Measurements from ENCODE around the gene SFT2D1. TPM values are rescaled to one million over a fixed set of nuclear protein-coding genes. Genes with fewer than 3 reads are reported as not detected.

SFT2D1 gene
- total RNA-seq, 1 experiment from 2014 or later = 79.6 TPM

- DNase-seq (ENCODE audit: low read depth) = no peak
These were observed 7.5 kb downstream of the SFT2D1 start for GRCh38 chr6:166334878-166335277.

DNA sequence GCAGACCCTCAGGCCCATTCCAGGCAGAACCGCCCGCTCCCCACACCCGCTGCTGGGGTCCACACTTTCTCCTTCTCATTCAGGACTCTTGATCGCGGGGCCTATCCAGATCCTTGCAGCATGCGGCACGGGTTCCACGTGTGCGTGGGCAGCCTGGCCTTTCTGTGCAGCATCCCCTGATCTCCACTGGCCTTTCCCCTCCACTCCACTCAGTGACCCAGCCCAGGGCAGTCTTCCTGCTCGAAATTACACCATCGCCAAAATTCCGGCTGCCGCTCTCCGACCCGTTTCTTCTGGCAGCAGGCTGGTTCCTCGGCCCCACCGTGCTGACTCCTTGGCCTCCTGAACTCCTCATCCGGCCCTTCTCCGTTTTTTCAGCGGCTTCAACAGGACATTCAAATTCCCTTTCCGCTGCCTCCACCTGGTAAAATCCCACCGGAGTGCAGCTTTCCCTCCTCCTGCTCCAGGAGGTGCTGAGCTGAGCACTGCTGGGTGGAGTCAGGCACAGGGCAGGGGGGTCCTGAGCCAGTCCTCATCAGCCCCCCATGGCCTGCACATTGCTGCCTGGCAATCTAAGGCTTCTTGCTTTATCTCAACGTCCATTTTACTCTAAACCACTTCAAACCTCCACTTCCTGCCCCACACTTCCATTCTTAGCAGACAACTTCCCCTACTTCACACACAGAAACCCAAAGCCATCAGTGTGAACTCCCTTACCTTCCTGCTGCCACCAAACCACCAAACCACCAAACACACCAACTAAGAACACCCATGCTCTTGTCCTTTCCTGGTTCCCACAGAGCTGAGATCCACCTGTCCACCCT is 9.0 kb downstream of the SFT2D1 start:
- DNase-seq (ENCODE audit: low read depth) = no peak

GRCh38 chr6:166331503-166332415 is 10.6 kb downstream of the SFT2D1 start:
- DNase-seq (ENCODE audit: low read depth) = no peak

DNA sequence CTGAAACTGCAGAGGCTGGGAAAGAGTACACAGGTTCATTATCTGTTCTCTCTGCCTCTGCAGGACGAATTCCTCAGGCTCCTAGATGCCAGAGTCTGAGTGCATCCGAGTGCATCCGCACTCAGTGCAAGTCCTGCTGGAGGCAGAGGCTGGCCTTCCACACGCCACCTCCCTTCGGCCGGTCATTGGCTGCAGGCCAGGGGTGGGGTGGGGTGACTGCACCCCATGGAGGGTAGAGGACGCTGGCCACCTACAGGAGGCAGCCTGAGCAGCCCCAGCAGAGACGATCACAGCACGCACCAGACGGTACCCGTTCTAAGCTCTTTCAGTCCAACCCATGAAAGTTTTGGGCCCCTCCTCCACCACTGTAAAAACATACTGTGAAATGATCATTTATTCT is 11.7 kb downstream of the SFT2D1 start:
- DNase-seq (ENCODE audit: low read depth) = no peak

GRCh38 chr6:166325383-166326042 is 16.8 kb downstream of the SFT2D1 start:
- no peak for DNase-seq (ENCODE audit: low read depth)

DNA sequence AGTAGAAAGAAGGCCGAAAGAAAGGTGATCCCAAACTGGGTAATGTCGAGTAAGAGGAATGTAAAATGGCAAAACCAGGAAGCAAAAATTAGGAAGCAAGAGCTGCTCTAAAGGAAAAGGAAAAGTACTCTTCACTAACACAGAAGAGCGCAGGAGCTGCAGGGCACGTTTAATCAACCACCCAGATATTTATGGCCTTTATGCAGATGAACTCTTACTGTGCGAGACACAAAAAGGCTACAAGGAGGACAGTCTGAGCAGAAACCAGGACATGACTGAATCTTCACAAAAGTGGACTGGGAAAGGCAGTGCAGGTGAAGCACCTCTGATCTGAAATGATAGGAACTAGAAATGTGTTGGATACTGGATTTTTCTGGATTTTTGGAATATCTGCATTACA is 18.9 kb downstream of the SFT2D1 start:
- DNase-seq (ENCODE audit: low read depth) = no peak

GRCh38 chr6:166318649-166319600 is 23.4 kb downstream of the SFT2D1 start:
- DNase-seq (ENCODE audit: low read depth) = no peak

DNA sequence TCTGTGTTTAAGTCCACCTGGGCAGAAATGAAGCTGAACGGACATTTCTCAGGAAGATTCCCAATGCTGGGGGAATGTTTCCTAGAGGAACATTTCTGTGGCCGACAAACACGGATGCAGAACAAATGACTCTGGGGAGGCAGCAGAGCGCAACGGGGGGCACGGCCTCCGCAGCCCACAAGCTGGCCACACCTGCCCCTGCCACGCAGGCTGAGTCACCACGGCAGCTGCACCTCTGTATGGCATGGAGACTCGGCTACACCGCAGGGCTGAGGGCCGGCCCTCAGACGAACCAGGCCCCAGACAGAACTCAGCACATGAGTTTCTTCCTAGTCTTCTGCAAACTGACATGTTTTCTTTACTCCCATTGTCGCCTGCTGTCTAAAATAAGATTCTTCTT is 24.1 kb downstream of the SFT2D1 start:
- no peak for DNase-seq (ENCODE audit: low read depth)

DNA sequence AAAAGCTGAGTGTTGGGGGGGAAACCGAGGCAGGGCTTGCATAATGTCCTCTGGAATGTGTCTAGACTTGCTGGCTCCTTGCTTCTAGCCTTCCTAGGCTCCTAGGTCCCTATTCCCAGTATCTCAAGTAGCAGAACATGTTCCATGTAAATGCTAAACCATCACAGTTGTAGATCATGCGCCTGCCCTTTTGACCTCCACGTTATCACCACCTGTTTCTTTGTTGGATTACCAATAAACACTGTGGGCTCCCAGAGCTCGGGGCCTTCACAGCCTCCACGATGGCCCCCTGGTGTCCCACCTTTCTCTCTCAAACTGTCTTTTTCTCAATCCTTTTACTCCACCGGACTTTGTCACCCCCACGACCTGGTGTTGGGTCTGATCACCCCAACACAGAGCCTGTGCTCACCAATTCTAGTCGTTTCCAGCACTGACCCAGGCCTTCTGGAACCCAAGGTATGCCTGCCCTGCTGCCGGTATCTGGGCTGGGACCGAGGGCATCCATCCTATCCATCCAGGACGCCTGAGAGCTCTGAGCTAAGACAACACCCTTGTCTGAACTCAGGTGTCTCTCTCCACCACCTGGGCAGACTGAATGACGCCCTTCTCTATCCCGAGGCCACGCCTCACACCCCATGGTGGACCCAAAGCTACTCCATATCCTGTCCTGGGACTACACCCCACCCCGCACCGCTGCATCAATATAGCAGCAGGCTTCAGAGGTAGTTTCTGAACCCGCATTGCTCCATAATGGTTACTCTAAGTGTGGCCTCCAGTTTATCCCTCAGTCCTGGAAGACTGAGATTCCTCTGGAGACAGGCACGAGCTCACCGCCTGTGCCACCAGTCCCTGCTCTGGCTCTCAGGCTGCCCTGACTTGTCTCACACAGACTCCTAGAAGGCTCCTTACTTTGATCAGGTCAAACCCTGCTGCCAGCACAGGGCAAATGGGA is 24.8 kb downstream of the SFT2D1 start:
- no peak for DNase-seq (ENCODE audit: low read depth)

DNA sequence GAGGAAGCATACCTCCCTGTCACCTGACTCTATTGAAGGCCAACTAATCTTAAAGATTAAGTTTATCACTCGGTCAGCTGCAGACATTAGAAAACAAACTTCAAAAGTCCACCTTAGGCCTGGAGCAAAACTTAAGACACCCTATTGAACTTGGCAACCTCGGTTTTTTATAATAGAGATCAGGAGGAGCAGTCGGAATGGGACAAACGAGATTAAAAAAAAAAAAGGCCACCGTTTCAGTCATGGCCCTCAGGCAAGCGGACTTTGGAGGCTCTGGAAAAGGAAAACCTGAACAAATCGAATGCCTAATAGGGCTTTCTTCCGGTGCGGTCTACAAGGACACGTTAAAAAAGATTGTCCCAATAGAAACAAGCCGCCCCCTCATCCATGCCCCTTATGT is 26.9 kb downstream of the SFT2D1 start:
- no peak for DNase-seq (ENCODE audit: low read depth)

GRCh38 chr6:166314454-166314853 is 27.9 kb downstream of the SFT2D1 start:
- DNase-seq (ENCODE audit: low read depth) = no peak

GRCh38 chr6:166313255-166314070 is 28.9 kb downstream of the SFT2D1 start:
- DNase-seq (ENCODE audit: low read depth) = peak; percentile 9

GRCh38 chr6:166312832-166313231 is 29.5 kb downstream of the SFT2D1 start:
- DNase-seq (ENCODE audit: low read depth) = no peak

- no peak for DNase-seq (ENCODE audit: low read depth)
These were observed 31.7 kb downstream of the SFT2D1 start for GRCh38 chr6:166310634-166311033.

- DNase-seq (ENCODE audit: low read depth) = no peak
These were observed 32.4 kb downstream of the SFT2D1 start for GRCh38 chr6:166309977-166310376.

DNA sequence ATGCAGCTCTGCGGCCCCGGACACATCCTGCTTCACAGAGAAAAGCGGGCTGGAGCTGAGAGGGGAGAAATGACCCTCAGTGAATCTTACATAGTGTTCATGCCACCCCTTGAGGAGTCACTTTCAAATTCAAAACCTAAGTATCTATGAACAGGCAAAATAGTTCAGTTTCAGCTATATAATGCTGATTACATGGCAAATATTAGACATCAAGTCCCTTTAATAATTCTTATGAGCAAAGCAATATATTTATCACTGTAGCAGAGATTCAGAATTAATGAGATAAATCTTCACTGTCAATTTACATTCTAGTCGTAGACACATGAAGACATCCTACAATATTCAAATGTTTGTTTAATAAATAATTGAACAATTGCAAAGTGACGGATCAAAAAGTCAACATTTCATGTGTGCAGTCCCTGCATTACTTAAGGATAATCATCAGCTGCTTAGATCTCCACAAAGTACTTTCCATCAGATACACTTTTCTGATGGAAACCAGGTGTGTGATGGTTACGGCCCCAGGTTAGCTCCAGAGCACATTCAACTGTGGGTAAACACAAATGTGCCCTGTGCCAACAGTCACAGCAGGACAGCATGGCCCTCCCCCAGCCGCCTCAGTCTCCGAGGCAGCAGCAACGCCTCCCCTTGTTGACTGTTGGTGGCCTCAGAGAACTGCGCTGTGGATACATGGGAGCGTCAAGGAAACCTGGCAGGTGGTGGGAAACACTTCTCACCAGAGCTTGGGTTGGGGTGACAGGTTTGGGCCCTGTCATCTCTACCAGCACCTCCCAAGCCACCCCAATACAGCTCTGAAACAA is 33.4 kb downstream of the SFT2D1 start:
- DNase-seq (ENCODE audit: low read depth) = no peak

GRCh38 chr6:166308033-166308768 is 34.1 kb downstream of the SFT2D1 start, which contains the start of gene PRR18:
Gene PRR18, minus strand, starts transcription at chr6:166308392. Its CDS starts 250 bp downstream, at chr6:166308142.
- DNase-seq (ENCODE audit: low read depth) = no peak

All from M059J (cell line).